Kidney glomerular epithelial cell (primary cell): Measurements from ENCODE around the gene ARPC2.
A peak's percentile ranks its signal among the peaks of the same experiment; 100 is the strongest.
"Not testable (repeated sequence)": the region's sequence is repeated elsewhere in the genome, so short reads cannot be mapped to it uniquely, and the experiment has no call there.

Source experiments
- DNase-seq: peaks from one replicate; lab custom pipeline; 2025; lab: John Stamatoyannopoulos, UW

ARPC2 gene

DNA sequence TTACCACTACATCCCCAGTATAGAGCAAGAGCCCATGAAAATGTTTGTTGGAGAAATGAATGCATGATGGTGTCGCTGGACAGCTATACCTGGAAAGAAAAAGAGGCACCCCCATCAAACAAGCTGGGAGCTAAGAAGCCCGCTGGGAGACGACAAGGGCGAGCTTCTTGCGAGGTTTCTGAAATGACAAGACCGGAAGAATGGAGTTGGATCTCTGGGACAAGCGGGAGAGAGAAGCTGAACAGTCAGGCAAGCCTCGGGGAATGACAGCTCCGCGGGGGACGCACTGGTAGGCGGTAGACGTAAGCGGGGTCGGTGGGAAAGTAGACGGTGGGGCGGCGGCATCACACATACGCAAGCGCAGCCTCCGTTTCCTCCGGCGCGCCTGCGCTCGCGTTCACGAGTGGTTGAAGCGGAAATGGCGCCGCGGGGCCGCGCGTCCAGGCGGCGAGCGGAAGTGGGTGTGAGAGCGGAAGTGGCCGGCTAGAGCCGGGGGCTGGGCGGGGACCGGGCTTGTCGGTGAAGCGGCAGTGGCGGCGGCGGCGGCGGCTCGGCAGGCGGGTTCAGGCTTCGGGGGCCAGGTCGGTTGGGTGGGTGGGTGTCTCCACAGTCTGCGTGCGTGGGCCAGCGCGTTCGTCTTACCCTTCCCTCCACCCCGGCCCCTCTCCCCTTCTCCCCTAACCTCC, at the start of gene ARPC2:
Gene ARPC2, plus strand, starts transcription at position 516 of the 686 bp plus-strand sequence. CDS start 282 bp downstream, outside the sequence.
- DNase-seq: peak; percentile 88

DNA sequence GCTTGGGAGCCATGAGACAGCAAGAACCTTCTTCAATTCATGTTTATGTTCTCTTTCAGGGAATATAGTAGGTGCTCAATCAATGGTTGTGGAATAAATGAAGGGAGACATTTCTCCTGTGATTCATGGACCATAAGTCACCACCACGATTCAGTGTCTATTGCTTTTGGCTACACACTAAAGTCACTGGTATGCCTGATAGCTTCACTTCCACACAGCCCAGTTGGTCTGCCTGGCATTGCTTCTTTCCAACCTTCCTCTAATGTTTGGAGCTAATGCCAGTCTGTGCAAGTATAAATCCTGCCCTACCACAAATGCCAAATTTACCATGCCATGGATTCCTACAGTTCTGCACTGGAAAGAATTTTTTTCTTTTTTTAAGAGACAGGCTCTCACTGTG, 49.0 kb upstream of the ARPC2 start:
- DNase-seq: no peak

DNA sequence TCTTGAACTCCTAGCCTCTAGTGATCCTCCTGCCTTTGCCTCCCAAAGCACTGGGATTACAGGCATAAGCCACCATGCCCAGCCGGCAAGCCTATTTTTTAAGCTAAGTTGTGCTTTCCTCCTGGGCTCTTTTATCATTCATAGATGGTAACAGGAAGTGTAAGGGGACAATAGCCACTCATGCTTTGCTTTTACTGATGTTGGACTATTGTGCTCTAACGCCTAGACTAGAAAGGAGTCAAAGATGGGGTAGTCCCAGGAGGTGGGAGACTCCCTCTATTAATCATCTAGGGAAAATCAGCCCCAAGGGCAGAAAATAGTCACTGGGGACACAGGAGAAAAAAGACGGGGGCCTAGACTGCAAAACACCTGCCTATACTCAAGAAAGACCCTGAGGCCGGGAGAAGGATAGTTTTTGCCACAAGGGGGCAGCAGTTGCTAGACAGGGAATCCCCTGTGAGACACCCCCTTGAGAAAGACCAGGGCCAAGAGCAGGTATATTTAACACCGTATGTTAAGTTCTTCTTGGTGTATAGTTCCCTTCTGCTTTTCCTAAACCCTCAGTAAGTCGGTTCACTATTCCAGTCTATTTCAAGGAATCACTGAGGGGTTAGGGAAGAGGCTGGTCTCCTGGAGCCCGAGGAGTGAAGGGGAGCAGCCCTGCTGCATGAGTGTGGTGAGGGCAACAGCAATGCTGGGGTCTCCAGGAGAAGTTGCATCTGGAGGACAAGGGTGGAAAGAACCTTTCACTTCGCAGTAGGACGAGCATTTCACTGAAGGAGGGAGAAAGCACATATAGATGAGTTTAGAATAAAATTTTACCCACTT, 48.1 kb upstream of the ARPC2 start:
- peak; percentile 5 for DNase-seq

DNA sequence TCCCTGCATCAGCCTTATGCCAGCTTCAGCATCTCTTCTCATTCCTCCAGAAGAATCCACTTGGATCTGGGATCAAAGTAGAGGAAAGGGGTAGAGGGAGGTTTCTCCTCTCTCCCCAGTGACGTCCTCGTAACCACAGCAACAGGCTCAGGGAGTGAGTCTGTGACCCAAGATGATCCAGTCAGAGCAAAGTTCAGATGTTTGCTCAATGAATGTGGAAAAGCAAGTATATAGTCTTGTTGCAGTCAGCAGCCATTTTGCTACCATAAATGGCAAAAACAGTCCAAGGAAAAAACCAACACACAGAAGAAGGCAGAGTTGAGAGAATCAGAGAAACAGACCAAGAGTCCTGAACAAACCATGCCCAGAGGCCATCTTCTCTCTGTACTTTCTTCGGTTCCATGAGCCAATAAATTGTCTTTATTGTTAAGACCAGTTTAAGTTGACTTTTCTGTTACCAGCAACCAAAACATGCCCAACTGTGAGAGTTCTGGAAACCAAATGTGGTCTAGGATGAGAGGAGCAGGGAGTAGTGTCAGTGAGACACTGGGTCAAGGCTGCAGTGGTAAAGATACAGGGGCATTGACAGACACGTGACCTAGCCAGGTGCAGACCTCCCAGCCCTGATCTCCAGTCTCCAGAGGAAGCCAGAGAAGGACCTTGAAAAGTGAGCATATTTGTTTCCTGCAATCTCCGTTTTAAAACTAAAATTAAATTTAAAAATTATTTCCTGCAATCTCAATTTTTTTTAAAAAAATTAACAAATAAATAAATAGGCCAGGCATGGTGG, 47.0 kb upstream of the ARPC2 start:
- no peak for DNase-seq

- not testable (repeated sequence) for DNase-seq
Observed at GRCh38 chr2:218171744-218172143, 45.2 kb upstream of the ARPC2 start.

DNA sequence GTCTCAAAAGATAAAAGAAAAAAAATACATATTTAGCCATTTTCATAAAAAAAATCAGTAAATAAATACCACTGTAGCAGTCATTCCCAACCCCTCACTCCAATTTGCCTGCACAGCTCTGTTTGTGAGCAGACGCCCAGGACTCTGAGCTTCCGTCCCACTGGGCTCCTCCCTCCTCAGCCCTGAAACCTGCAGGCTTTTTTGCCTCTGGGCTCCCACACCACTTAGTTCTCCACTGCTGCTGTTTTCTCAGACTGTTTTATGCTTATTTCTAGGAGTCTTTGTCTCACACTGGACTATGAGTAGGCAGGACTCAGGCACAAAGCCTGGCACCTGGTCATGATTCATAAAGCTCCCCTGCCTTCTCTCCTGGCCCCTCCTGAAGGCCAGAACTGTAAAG, 44.1 kb upstream of the ARPC2 start:
- no peak for DNase-seq

GRCh38 chr2:218179782-218180181, 37.2 kb upstream of the ARPC2 start:
- no peak for DNase-seq

DNA sequence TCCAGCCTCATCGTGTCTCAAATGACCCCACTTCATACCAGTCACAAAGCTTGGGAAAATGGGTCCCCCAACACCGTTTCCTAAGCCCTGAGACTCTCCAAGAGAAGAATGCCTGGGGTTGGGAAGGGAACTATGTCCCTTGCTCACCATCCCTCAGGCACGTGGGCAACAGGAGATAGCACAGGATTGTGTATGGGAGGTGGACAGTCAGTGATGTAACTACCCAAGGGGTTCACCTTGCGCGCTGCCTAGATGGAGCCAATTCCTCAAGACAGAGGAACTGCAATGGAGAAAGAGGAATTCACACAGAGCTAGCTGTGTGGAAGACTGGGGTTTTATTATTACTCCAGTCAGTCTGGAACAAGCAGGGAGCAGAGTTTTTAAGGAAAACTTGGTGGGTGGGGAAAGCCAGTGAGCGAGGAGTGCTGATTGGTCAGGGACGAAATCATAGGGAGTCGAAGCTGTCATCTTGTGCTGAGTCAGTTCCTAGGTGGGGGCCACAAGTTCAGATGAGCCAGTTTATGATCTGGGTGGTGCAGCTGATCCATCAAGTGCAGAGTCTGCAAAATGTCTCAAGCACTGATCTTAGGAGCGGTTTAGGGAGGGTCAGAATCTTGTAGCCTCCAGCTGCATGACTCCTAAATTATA, 36.4 kb upstream of the ARPC2 start:
- DNase-seq: no peak

DNA sequence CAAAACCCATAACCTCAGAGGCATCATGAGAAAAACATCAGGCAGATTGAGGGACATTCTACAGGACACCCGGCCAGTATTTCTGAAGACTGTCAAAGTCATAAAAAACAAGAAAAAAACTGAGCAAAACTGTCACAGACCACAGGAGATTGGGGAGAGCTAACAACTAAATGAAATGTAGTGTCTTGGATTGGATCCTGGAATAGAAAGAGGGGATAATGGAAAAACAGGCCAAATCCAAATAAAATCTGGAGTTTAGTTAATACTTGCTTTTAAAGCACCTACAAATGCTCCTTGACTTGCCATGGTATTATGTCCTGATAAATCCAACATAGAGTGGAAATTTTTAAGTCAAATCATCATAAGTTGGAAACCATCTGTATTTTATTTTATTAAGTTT, 32.7 kb upstream of the ARPC2 start:
- DNase-seq: no peak

DNA sequence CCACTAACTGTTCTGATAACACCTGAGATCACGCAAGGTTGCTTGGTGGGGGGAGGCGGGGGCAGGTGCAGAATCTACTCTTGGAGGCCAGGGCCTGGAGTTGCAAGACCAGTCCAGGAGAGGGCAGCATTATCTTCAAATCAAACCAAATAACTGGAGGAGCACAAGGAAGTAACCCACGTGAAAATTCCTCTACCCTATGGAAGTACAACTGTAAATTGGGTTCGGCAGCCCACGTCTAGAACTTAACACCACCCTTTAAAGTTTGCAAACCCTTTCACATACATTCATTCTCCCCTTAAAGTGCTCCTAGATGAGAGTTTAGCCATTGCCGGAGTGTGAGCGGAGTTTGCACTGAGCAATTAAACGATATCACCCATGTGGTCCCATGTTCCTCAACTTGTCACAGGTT, 30.6 kb upstream of the ARPC2 start:
- DNase-seq: peak; percentile 67

- DNase-seq: no peak
Observed at GRCh38 chr2:218186876-218187275, 30.1 kb upstream of the ARPC2 start.

DNA sequence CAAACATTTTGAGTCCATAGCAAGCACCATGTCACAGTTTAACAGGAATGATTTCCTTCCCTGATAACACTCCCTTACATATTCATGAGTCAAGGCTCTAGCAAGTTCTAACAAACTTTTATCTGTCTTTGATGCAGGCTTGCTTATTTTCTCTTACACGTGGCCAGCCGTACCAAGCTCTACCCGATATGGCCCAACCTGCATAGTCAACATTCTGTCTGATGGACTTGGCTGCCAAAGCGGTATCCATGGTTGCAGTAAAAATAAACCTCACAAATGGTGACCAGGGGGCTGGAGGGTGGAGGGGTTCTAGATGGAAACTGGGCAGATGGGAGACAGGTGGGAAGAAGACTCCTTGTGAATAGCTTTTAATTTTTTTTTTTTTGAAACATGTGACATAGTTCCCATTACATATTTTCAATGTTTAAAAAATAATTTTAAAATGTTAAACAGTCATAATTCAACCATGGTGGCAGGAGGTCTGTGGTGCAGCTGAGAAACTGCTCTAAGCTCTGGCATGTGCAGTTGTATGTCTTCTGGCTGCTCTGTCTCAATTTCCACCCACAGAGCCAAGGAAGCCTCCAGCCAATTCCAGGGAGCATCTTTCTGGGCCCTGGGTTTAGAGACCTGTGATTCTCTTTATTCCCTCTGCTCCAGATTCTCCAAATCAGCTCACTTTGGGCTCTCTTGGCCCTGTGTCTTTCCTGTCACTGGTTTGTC, 29.5 kb upstream of the ARPC2 start:
- DNase-seq: no peak

DNA sequence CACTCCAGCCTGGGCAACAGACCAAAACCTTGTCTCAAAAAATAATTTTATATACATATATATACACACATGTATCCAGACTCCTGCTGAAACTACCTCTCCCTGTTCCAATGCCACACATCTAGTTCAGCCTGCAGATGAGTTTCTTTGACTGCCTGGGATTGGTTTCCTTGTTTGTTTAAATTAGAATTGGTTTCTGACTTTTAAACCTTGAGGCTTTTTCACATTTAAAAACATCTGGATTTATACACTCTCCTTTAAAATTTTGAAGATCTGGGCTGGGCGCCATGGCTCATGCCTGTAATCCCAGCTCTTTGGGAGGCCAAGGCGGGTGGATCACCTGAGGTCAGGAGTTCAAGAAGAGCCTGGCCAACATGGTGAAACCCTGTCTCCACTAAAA, 28.5 kb upstream of the ARPC2 start:
- no peak for DNase-seq

- no peak for DNase-seq
Observed at GRCh38 chr2:218192902-218193430, 24.0 kb upstream of the ARPC2 start.

GRCh38 chr2:218193701-218194100, 23.3 kb upstream of the ARPC2 start:
- no peak for DNase-seq

DNA sequence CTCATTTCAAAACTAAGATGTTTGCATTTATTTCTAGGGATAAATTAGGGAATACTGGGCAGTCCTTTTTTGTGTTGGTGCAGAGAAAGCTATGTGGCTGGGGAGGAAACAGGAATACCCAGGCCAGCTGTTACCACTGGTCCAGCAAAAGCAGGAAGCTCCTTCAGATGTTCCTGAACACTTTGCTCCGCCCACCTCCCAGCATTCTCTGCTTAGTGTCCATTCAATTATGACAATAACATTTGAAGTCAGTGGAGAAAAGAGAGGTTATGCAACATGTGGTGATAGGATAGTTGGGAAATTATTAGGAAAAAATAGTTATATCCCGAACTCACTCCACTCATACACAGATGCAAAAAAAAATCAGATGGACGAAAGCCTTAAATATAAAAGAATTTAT, 22.1 kb upstream of the ARPC2 start:
- no peak for DNase-seq

- no peak for DNase-seq
Observed at GRCh38 chr2:218196974-218197373, 20.0 kb upstream of the ARPC2 start.

DNA sequence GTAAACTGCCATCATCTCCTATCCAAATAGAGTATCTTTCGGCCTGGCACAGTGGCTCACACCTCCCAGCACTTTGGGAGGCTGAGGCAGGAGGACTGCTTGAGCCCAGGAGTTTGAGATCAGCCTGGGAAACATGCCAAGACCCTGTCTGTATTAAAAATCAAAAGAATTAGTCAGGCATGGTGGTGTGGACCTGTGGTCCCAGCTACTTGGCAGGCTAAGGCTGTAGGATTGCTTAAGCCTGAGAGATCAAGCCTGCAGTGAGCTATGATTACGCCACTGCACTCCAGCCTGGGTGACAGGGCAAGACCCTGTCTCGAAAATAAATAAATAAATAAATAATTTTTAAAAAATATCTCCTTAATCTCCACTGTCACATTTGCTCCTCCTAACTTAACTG, 14.7 kb upstream of the ARPC2 start:
- no peak for DNase-seq

GRCh38 chr2:218209078-218209477, 7.9 kb upstream of the ARPC2 start:
- DNase-seq: no peak

GRCh38 chr2:218214116-218214515, 2.9 kb upstream of the ARPC2 start:
- DNase-seq: no peak

DNA sequence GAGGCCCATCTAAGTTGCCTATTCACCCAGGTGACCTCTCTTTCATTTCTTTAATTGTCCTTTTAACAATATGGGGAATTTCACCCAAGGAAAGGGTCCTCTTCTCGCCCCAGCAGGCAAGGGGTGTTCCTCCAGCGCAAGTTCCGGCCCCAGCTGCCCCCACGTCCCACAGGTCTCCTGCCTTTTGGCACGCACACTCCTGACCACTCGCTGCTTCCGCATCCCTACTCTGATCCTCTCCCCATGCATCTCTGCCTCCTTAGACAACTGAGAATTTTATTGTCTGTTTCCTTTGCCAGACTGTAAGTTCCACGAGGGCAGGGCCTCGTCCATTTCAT, 684 bp upstream of the ARPC2 start:
- DNase-seq: peak; percentile 59
